WTC11 (cell line): ENCODE results near the gene UBE2G1. TPM values are rescaled to one million over a fixed set of nuclear protein-coding genes. Genes with fewer than 3 reads are reported as not detected.
A peak's percentile ranks its signal among the peaks of the same experiment; 100 is the strongest.

ENCODE experiments used
- ATAC-seq: fragments of 200-7000 bp; cut with Tn5 transposase; 2 replicates; pipeline ENCODE4 v1.10.0; 2021; ENCODE audit warnings: mild to moderate bottlenecking, moderate library complexity
- CTCF ChIA-PET: fragments of 300-600 bp; sonication (Branson Sonifier 250); formaldehyde crosslinking; loops from one replicate; lab custom pipeline; 2021; ENCODE audit warnings: antibody characterized with exemption; lab: Charles Lee
- POLR2A ChIA-PET: fragments of 350-600 bp; sonication (Branson Sonifier 250); formaldehyde crosslinking; loops from one replicate; lab custom pipeline; 2021; ENCODE audit warnings: antibody characterized with exemption; lab: Charles Lee
- DNase-seq: peaks from one replicate; pipeline ENCODE4 v3.0.0; 2021; ENCODE audit warnings: low spot score
- H3K27ac Mint-ChIP-seq: 2 replicates; pipeline ENCODE4 v1.8.0; 2021; ENCODE audit warnings: mixed read lengths
- H3K27me3 Mint-ChIP-seq: 2 replicates; pipeline ENCODE4 v1.8.0; 2021; ENCODE audit warnings: low read depth, mild to moderate bottlenecking, moderate library complexity, mixed read lengths
- H3K36me3 Mint-ChIP-seq: 2 replicates; pipeline ENCODE4 v1.8.0; 2021; ENCODE audit warnings: mixed read lengths
- H3K4me1 Mint-ChIP-seq: 2 replicates; pipeline ENCODE4 v1.8.0; 2022; ENCODE audit warnings: mixed read lengths
- H3K4me3 Mint-ChIP-seq: 2 replicates; pipeline ENCODE4 v1.8.0; 2021; ENCODE audit warnings: mild to moderate bottlenecking, moderate library complexity, mixed read lengths
- H3K9me3 Mint-ChIP-seq: 2 replicates; pipeline ENCODE4 v1.8.0; 2021; ENCODE audit warnings: mixed read lengths
- CTCF ChIP-seq: fragments of 200-600 bp; IDR thresholded peaks from 2 replicates; pipeline ENCODE4 v1.8.0; 2022; ENCODE audit warnings: antibody characterized with exemption
- ETV6 ChIP-seq: sonication (generic); formaldehyde crosslinking; IDR thresholded peaks from 2 replicates; pipeline ENCODE4 v1.8.1; 2022; ENCODE audit warnings: mild to moderate bottlenecking, missing genetic modification reagents
- FOXK1 ChIP-seq: sonication (generic); formaldehyde crosslinking; IDR thresholded peaks from 2 replicates; pipeline ENCODE4 v1.8.0; 2022; ENCODE audit warnings: mild to moderate bottlenecking, moderate library complexity, missing genetic modification reagents
- IRF1 ChIP-seq: sonication (generic); formaldehyde crosslinking; IDR thresholded peaks from 2 replicates; pipeline ENCODE4 v1.8.0; 2023; ENCODE audit warnings: missing genetic modification reagents
- MAX ChIP-seq: sonication (generic); formaldehyde crosslinking; IDR thresholded peaks from 2 replicates; pipeline ENCODE4 v1.8.0; 2022; ENCODE audit warnings: mild to moderate bottlenecking, missing genetic modification reagents
- MYBL2 ChIP-seq: sonication (generic); formaldehyde crosslinking; IDR thresholded peaks from 2 replicates; pipeline ENCODE4 v1.8.1; 2023; ENCODE audit warnings: mild to moderate bottlenecking, moderate library complexity, missing genetic modification reagents
- NR1H2 ChIP-seq: sonication (generic); formaldehyde crosslinking; IDR thresholded peaks from 2 replicates; pipeline ENCODE4 v1.9.0; 2021; ENCODE audit warnings: mild to moderate bottlenecking, moderate library complexity, missing genetic modification reagents
- TEAD4 ChIP-seq: sonication (generic); formaldehyde crosslinking; IDR thresholded peaks from 2 replicates; pipeline ENCODE4 v1.8.0; 2022; ENCODE audit warnings: mild to moderate bottlenecking, missing genetic modification reagents
- ZBTB21 ChIP-seq: sonication (generic); formaldehyde crosslinking; IDR thresholded peaks from 2 replicates; pipeline ENCODE4 v1.8.1; 2023; ENCODE audit warnings: mild to moderate bottlenecking, missing genetic modification reagents, borderline replicate concordance
- ZNF121 ChIP-seq: sonication (generic); formaldehyde crosslinking; IDR thresholded peaks from 2 replicates; pipeline ENCODE4 v1.8.0; 2023; ENCODE audit warnings: missing genetic modification reagents
- ZNF425 ChIP-seq: fragments of 250-450 bp; sonication (Bioruptor Pico); conservative IDR thresholded peaks from 2 replicates; pipeline ENCODE4 v1.9.0; 2021; ENCODE audit warnings: mild to moderate bottlenecking
- total RNA-seq: library from RNA; stranded (reverse); gene quantifications from 3 replicates; pipeline ENCODE4 v1.2.3, GENCODE V29; 2021
- TF ChIP-seq, protein P1 (sequence below): sonication (generic); formaldehyde crosslinking; IDR thresholded peaks from 2 replicates; pipeline ENCODE4 v1.8.1; 2022; ENCODE audit warnings: low read depth, mild to moderate bottlenecking, moderate library complexity, missing genetic modification reagents, borderline replicate concordance
- TF ChIP-seq, protein P2 (sequence below): sonication (generic); formaldehyde crosslinking; IDR thresholded peaks from 2 replicates; pipeline ENCODE4 v1.8.0; 2023; ENCODE audit warnings: missing genetic modification reagents, mild to moderate bottlenecking, borderline replicate concordance
- TF ChIP-seq, protein P3 (sequence below): sonication (generic); formaldehyde crosslinking; IDR thresholded peaks from 2 replicates; pipeline ENCODE4 v1.8.1; 2023; ENCODE audit warnings: mild to moderate bottlenecking, missing genetic modification reagents

UBE2G1 gene
- total RNA-seq, 1 experiment from 2014 or later = 177 TPM

GRCh38 chr17:4304417-4305027 is 62.0 kb downstream of the UBE2G1 start:
- Mint-ChIP-seq H3K27me3 (no peaks in the 10 kb centered on the region), H3K27ac (no peak overlapping the region), H3K4me1 (peaks cover 38% of the 10 kb centered on the region), H3K4me3 (no peak overlapping the region), H3K9me3 (no peaks in the 10 kb centered on the region), H3K36me3 (peaks cover 43% of the 10 kb centered on the region)
- CTCF ChIA-PET = interaction anchor here (0.6 to 2.0 kb wide), 28 partner anchors 10 to 976 kb away, joined by 3 to 8 read pairs (median 4); no protein-coding TSS in a partner anchor
- DNase-seq = peak; percentile 33
- 0 out of 2 replicates have a peak, but pooled peaks have one; percentile 21 for ATAC-seq
- POLR2A ChIA-PET = interaction anchor here (0.7 kb wide), 1 partner anchor 89 kb away, joined by 3 read pairs; no protein-coding TSS in a partner anchor
- TF ChIP-seq ZNF121 (CRISPR knock-in tag) (no peak), CTCF (peak; percentile 65; the same call in 1 of the 2 replicates)

- TF ChIP-seq, protein P1, sequence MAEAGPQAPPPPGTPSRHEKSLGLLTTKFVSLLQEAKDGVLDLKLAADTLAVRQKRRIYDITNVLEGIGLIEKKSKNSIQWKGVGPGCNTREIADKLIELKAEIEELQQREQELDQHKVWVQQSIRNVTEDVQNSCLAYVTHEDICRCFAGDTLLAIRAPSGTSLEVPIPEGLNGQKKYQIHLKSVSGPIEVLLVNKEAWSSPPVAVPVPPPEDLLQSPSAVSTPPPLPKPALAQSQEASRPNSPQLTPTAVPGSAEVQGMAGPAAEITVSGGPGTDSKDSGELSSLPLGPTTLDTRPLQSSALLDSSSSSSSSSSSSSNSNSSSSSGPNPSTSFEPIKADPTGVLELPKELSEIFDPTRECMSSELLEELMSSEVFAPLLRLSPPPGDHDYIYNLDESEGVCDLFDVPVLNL (CRISPR knock-in tag) = no peak
- TF ChIP-seq, protein P2, sequence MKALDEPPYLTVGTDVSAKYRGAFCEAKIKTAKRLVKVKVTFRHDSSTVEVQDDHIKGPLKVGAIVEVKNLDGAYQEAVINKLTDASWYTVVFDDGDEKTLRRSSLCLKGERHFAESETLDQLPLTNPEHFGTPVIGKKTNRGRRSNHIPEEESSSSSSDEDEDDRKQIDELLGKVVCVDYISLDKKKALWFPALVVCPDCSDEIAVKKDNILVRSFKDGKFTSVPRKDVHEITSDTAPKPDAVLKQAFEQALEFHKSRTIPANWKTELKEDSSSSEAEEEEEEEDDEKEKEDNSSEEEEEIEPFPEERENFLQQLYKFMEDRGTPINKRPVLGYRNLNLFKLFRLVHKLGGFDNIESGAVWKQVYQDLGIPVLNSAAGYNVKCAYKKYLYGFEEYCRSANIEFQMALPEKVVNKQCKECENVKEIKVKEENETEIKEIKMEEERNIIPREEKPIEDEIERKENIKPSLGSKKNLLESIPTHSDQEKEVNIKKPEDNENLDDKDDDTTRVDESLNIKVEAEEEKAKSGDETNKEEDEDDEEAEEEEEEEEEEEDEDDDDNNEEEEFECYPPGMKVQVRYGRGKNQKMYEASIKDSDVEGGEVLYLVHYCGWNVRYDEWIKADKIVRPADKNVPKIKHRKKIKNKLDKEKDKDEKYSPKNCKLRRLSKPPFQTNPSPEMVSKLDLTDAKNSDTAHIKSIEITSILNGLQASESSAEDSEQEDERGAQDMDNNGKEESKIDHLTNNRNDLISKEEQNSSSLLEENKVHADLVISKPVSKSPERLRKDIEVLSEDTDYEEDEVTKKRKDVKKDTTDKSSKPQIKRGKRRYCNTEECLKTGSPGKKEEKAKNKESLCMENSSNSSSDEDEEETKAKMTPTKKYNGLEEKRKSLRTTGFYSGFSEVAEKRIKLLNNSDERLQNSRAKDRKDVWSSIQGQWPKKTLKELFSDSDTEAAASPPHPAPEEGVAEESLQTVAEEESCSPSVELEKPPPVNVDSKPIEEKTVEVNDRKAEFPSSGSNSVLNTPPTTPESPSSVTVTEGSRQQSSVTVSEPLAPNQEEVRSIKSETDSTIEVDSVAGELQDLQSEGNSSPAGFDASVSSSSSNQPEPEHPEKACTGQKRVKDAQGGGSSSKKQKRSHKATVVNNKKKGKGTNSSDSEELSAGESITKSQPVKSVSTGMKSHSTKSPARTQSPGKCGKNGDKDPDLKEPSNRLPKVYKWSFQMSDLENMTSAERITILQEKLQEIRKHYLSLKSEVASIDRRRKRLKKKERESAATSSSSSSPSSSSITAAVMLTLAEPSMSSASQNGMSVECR (CRISPR knock-in tag) = no peak
- TF ChIP-seq MYBL2 (CRISPR knock-in tag) (no peak), FOXK1 (no peak)
- H3K4me1 Mint-ChIP-seq = peaks cover 29% of the 10 kb centered on the region
- no peak overlapping the region for H3K4me3 Mint-ChIP-seq
- peak overlapping the region; percentile 25 for H3K27ac Mint-ChIP-seq
- ATAC-seq (no peak), DNase-seq (no peak)
- peaks cover 52% of the 10 kb centered on the region for H3K36me3 Mint-ChIP-seq
- H3K9me3 Mint-ChIP-seq = no peaks in the 10 kb centered on the region
- CTCF ChIA-PET = no interaction called here
- no peaks in the 10 kb centered on the region for H3K27me3 Mint-ChIP-seq
- POLR2A ChIA-PET = interaction anchor here (0.6 kb wide), 1 partner anchor 101 kb away, joined by 3 read pairs; no protein-coding TSS in a partner anchor
Measured at GRCh38 chr17:4301066-4301465, 65.4 kb downstream of the UBE2G1 start.

DNA sequence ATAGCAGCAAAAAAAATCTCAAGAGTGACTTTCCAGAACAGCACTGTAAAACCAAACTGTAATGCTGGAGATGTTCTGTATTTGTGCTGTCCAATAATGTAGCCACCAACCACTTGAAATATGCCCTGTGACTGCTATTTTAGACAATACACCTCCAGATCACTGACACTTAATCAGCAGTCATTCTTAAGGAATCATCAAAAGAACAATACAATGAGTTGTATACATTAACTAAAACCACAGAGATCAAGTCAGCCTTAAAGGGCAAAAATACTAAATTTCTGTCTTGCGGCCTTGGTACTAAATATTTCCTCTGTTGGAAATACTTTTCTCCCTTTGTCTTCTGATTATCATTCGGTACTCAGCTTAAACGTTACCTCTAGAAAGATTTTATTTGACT is 69.1 kb downstream of the UBE2G1 start:
- Mint-ChIP-seq H3K4me3 (no peak overlapping the region), H3K36me3 (peaks cover 47% of the 10 kb centered on the region), H3K4me1 (peaks cover 22% of the 10 kb centered on the region), H3K9me3 (no peaks in the 10 kb centered on the region), H3K27ac (peak overlapping the region; percentile 61), H3K27me3 (no peaks in the 10 kb centered on the region)
- ChIA-PET CTCF (no interaction called here), POLR2A (interaction anchor here (0.6 kb wide), 1 partner anchor 241 kb away, joined by 3 read pairs; no protein-coding TSS in a partner anchor)
- no peak for ATAC-seq
- no peak for DNase-seq
- TF ChIP-seq ZNF425 (CRISPR knock-in tag) = no peak
- TF ChIP-seq ETV6 (CRISPR knock-in tag) = no peak
- TF ChIP-seq NR1H2 (CRISPR knock-in tag) = no peak
- TF ChIP-seq MAX = no peak
- TF ChIP-seq, protein P3, sequence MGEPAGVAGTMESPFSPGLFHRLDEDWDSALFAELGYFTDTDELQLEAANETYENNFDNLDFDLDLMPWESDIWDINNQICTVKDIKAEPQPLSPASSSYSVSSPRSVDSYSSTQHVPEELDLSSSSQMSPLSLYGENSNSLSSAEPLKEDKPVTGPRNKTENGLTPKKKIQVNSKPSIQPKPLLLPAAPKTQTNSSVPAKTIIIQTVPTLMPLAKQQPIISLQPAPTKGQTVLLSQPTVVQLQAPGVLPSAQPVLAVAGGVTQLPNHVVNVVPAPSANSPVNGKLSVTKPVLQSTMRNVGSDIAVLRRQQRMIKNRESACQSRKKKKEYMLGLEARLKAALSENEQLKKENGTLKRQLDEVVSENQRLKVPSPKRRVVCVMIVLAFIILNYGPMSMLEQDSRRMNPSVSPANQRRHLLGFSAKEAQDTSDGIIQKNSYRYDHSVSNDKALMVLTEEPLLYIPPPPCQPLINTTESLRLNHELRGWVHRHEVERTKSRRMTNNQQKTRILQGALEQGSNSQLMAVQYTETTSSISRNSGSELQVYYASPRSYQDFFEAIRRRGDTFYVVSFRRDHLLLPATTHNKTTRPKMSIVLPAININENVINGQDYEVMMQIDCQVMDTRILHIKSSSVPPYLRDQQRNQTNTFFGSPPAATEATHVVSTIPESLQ (CRISPR knock-in tag) = no peak
- no peak for TF ChIP-seq ZBTB21 (CRISPR knock-in tag)
- no peak for TF ChIP-seq IRF1 (CRISPR knock-in tag)
- TF ChIP-seq TEAD4 = no peak
